ENCODE data around the gene CCT8.

The CCT8 gene

GRCh38 chr21:29092102-29092959 is 18.9 kb upstream of the CCT8 start:
- no peak overlapping the region for H3K27ac Mint-ChIP-seq
- no peaks in the 10 kb centered on the region for H3K36me3 Mint-ChIP-seq (ENCODE audit: low read depth)
- no peaks in the 10 kb centered on the region for H3K9me3 Mint-ChIP-seq
- no peak for DNase-seq
- no peak for TF ChIP-seq CTCF (IDR thresholded peaks at IDR 0.05)
- H3K27me3 Mint-ChIP-seq (ENCODE audit: low read depth, poor library complexity): peaks cover 3% of the 10 kb centered on the region
- no peak overlapping the region for H3K4me3 Mint-ChIP-seq
- H3K4me1 Mint-ChIP-seq: peaks cover 29% of the 10 kb centered on the region

GRCh38 chr21:29091033-29091432 is 17.6 kb upstream of the CCT8 start:
- H3K27ac Mint-ChIP-seq: no peak overlapping the region
- no peak for DNase-seq
- H3K4me1 Mint-ChIP-seq: peaks cover 29% of the 10 kb centered on the region

DNA sequence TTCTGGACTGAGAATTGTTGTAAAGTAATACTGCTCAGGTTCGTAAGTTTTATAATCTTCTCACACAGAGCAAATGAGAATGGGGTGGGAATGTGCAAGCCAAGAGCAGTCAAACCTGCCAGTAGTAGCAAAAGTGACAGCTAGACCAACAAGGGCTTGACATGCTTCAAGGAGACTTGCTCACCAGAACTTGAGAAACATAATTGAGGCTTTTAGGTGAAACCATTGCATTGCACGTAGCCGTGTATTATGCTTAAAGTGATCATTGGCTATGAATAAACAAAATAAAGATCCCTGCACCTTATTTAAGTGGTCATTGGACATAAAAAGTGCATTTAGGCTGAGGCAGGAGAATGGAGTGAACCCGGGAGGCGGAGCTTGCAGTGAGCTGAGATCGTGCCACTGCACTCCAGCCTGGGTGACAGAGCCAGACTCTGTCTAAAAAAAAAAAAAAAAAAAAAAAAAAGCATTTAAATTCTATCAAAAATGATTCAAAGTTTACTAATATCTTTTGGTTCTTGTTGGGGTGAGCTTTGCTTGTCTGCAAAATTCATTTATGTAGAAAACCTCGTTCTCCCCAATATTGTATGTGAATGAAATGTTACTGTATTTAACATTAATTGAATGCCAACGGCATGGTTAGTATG is 11.8 kb upstream of the CCT8 start:
- H3K27ac Mint-ChIP-seq: no peak overlapping the region
- TF ChIP-seq CTCF (IDR thresholded peaks at IDR 0.05): no peak
- H3K9me3 Mint-ChIP-seq: no peaks in the 10 kb centered on the region
- H3K4me1 Mint-ChIP-seq: peaks cover 18% of the 10 kb centered on the region
- no peak for DNase-seq
- peaks cover 7% of the 10 kb centered on the region for H3K27me3 Mint-ChIP-seq (ENCODE audit: low read depth, poor library complexity)
- no peak overlapping the region for H3K4me3 Mint-ChIP-seq
- H3K36me3 Mint-ChIP-seq (ENCODE audit: low read depth): no peaks in the 10 kb centered on the region

More at GRCh38 chr21:29091033-29091432, 17.6 kb upstream of the CCT8 start:
- Mint-ChIP-seq H3K36me3 (ENCODE audit: low read depth) (no peaks in the 10 kb centered on the region), H3K27me3 (ENCODE audit: low read depth, poor library complexity) (peaks cover 8% of the 10 kb centered on the region), H3K9me3 (no peaks in the 10 kb centered on the region), H3K4me3 (no peak overlapping the region)
- TF ChIP-seq CTCF (IDR thresholded peaks at IDR 0.05): no peak

DNA sequence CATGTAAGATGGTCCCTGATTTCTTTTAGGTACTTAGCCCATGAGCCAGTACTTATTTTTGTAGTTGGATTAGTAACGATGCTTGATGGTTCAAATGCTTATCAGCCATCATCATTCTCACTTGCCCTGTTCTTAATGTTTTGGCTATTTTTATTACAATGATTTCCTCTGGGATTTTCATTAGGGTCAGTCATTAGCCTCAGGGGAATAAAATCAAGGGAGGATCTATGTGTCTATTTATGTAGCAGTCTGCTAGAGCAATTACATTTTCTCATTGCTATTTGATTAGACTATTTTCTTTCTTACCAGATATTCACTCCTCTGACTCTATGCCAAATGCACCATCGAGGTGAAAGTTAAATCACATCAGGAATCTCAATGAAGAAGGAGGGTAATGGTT is 10.9 kb upstream of the CCT8 start:
- no peaks in the 10 kb centered on the region for H3K9me3 Mint-ChIP-seq
- H3K4me1 Mint-ChIP-seq: peaks cover 18% of the 10 kb centered on the region
- no peak overlapping the region for H3K27ac Mint-ChIP-seq
- no peak for DNase-seq
- no peak for TF ChIP-seq CTCF (IDR thresholded peaks at IDR 0.05)
- H3K4me3 Mint-ChIP-seq: no peak overlapping the region
- H3K36me3 Mint-ChIP-seq (ENCODE audit: low read depth): no peaks in the 10 kb centered on the region
- peaks cover 7% of the 10 kb centered on the region for H3K27me3 Mint-ChIP-seq (ENCODE audit: low read depth, poor library complexity)

DNA sequence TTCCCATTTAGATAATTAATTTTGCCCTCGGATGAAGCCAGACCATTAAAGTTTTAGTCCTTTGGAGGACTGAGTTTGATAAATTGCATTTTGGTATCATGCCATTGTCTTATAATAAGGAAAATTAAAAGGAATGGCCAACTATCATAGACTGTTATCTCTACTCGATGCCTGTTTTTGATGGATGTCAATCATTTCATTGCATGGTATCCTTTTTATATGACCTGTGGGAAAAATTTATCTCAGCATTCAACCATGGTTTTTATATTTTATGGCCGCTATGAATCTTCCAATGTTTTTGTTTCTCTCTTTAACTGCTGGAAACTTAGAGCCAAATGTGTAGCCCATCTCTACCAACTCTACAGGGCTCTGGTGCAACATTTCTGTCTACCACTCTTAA is 9.9 kb upstream of the CCT8 start:
- no peak for TF ChIP-seq CTCF (IDR thresholded peaks at IDR 0.05)
- H3K9me3 Mint-ChIP-seq: no peaks in the 10 kb centered on the region
- H3K4me3 Mint-ChIP-seq: no peak overlapping the region
- DNase-seq: no peak
- no peak overlapping the region for H3K27ac Mint-ChIP-seq
- peaks cover 18% of the 10 kb centered on the region for H3K4me1 Mint-ChIP-seq
- peaks cover 7% of the 10 kb centered on the region for H3K27me3 Mint-ChIP-seq (ENCODE audit: low read depth, poor library complexity)
- no peaks in the 10 kb centered on the region for H3K36me3 Mint-ChIP-seq (ENCODE audit: low read depth)
